GM18499 (cell line): ENCODE data around the gene CFAP97D2.
"Not testable (repeated sequence)": the region's sequence is repeated elsewhere in the genome, so short reads cannot be mapped to it uniquely, and the experiment has no call there.

Experiments
- ATAC-seq: cut with Tn5 transposase; IDR thresholded peaks from one replicate; pipeline ENCODE4 v1.9.1; 2021; ENCODE audit warnings: moderate number of reproducible peaks; ENCODE audit not compliant: insufficient read depth, unreplicated experiment

Gene CFAP97D2

GRCh38 chr13:114155926-114156883 is 22.9 kb upstream of the CFAP97D2 start:
- ATAC-seq: no peak

DNA sequence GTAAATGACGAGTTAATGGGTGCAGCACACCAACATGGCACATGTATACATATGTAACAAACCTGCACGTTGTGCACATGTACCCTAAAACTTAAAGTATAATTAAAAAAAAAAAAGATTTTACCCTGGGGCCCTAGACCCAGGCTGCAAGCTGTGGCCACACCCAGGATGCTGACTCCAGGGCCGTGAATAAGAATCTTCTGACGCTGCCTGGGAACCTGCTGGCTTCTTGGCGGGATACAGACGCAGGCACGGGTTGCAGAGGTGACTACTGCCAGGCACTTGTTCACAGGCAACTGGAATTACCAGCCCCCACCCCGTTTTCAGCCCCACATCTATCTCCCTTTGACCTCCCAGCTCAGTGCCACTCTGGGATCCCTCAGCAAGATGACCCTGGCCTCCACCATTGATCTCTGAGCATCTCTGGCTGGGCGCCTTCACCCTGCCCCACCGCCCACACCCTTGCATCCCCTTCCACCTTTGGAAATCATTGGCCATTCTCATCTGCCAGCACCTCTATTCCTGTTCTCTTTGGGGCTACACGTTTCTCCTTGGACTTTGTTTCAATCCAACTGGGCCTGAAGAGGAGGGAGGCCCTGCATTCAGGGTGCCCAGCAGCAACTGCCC is 21.1 kb upstream of the CFAP97D2 start:
- ATAC-seq: no peak

GRCh38 chr13:114158869-114159666 is 20.0 kb upstream of the CFAP97D2 start:
- ATAC-seq: not testable (repeated sequence)

DNA sequence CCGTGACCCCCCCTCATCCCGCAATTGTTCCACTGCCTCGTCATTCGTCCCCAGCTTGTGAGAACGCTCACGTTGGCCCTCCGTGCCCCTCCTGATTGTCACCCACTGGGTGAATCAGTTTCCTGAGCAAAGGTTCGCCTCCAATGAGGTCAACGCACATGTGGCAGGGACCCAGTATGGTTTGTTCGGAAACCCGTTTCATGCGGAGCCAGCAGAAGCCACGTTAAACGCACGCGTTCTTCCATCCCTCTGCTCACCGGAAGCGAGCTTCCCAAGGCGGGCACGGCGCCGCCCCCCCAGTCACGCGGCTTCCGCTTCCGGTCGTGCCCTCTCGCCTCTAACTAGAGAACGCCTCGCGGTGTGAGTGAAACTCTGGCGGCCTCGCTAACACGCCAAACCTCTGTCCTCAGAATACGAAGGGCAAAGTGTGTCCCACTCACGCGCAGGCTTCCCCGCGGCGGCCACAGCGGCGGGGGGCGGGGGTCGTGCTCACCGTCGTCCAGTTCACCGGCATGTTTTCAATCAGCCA is 18.0 kb upstream of the CFAP97D2 start:
- ATAC-seq: no peak

- no peak for ATAC-seq
Observed at GRCh38 chr13:114161644-114162532, 17.2 kb upstream of the CFAP97D2 start.

DNA sequence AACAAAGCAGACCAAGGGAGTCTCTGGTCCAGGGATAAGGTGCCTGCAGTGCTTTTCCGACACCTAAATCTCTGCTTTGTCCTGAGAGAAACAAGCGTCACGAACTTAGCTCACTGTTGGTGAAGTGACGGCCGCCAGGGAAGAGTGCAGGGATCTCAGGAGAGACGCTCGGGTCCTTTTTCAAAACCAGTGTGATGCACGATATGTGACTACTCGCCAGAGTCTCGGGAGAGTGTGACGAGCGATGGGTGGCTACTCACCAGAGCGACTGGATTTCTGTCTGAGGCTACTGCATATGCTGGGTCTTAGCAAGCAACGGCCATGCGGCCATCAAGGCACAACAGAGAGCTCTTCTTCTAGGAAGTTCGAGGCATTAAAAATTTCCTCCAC is 16.5 kb upstream of the CFAP97D2 start:
- no peak for ATAC-seq

GRCh38 chr13:114164053-114164452 is 15.0 kb upstream of the CFAP97D2 start:
- no peak for ATAC-seq

GRCh38 chr13:114164681-114165429 is 14.2 kb upstream of the CFAP97D2 start:
- no peak for ATAC-seq

DNA sequence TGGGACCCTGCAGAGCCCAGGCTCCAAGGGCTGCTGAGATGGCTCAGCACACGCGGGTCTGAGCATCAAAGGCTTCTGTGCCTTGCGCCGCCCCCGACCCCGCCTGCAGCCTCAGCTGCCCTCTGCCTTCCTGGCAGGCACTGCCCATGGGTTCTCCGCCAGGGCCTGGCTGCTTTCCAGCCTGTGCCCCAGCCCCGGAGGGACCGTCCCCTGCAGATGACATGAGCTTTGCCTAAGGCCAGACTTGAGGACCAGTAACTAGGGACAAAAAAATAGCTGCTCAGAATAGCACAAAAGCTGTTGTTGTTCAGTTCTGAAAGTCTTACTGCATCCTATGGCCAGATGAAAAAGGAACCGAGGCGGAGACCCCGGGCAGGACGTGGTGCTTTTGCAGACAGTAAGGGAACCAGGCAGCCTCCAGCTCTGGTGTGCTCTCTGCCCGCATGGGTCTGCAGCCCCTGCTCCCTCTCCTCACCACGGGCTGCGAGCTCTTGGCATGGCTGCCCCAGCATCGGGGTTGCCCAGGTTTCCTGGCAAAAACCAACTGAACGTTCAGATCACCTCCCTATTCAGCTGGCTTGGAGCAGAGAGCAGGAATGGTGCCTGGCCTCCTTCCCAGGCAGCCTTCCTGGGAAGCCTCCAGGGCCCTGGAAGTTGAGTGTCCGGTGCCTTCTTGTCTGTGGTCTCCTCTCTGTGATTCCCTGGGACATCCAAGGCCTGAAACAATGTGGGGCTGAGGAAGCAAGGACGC is 12.5 kb upstream of the CFAP97D2 start:
- no peak for ATAC-seq

- ATAC-seq: no peak
Observed at GRCh38 chr13:114167426-114167825, 11.6 kb upstream of the CFAP97D2 start.

DNA sequence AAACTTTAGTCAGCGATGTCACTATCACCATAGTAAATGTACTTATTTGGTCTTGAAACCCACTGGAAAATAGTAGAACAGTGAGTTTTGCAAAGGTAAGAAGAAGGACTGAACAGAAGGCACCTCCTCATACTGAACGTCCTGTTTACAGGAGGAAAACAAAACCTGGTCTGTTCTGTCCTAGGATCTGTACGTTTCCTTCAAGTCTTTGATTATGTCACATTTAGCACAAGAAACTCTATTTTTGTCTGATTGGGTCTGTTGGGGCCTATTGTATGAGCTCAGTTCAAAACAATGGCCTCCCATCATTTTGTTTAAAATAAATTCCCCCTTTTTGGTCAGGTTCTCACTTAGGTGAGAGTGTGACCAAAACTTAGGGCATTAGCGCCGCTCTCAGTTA is 11.2 kb upstream of the CFAP97D2 start:
- no peak for ATAC-seq

DNA sequence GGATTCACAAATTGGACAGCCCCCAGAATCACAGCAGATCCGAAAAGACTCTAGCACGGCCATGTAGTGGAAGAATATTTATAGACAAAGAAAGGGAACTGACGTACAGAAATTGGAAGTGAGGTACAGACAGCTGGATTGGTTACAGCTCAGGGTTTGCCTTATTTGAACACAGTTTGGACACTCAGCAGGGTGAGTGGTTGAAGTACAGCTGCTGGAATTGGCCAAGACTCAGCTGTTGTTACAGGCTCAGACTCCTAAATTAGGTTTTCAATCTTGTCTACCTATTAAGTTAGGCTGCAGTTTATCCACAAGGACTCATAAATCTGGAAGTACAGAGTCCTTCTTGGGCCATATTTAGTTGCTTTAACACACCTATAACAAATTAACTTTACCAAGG is 5.8 kb upstream of the CFAP97D2 start:
- no peak for ATAC-seq

- no peak for ATAC-seq
Observed at GRCh38 chr13:114173745-114174144, 5.3 kb upstream of the CFAP97D2 start.

GRCh38 chr13:114174529-114174961 is 4.5 kb upstream of the CFAP97D2 start:
- no peak for ATAC-seq

DNA sequence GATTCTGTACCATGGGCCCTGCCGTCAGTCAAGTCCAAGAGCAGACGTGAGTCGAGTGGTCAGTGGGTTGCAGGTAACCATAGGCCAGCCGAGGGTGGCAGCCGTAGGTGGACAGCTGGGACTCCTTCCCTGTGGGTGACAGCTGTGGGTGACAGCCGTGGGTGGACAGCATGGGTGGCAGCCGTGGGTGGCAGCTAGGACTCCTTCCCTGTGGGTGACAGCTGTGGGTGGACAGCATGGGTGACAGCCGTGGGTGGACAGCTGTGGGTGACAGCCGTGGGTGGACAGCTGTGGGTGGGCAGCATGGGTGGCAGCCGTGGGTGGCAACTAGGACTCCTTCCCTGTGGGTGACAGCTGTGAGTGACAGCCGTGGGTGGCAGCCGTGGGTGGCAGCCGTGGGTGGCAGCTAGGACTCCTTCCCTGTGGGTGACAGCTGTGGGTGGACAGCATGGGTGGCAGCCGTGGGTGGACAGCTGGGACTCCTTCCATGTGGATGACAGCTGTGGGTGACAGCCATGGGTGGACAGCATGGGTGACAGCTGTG is 2.6 kb upstream of the CFAP97D2 start:
- not testable (repeated sequence) for ATAC-seq

DNA sequence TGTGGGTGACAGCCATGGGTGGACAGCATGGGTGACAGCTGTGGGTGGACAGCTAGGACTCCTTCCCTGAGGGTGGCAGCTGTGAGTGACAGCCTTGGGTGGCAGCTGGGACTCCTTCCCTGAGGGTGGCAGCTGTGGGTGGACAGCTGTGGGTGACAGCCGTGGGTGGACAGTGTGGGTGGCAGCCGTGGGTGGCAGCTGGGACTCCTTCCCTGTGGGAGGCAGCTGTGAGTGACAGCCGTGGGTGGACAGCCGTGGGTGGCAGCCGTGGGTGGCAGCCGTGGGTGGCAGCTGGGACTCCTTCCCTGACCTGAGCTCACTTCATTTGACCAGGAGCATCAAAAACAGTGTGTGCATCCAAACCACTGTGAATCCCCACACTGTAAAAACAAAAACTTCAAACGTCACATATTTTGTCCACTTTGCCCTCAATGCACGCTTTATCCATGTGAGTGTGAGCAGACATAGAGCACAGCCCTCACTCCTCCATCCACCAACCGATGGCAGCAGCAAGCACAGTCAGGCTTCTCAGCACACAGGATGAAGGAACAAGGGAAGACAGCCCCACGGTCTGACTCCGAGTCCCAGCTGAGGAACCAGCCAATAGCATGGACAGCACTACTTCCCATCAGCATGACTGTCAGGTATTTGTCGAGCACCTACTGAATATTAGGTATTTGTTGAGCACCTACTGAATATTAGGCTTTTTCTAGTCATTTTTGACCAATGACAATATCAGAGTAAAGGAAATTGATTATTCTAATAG is 1.6 kb upstream of the CFAP97D2 start:
- no peak for ATAC-seq
